Trophoblast cell (in vitro differentiated cells and primary cell): Measurements from ENCODE around the gene RNF19B.

Source experiments
- DNase-seq, 2 donors: peaks; one replicate each; pipeline ENCODE4 v3.0.0-alpha.2; 2016
- H2AFZ ChIP-seq: 2 replicates; pipeline ENCODE4 v1.6.1; 2013; ENCODE audit warnings: low read length, moderate library complexity, mild to moderate bottlenecking; ENCODE audit not compliant: insufficient read depth, poor library complexity
- H2AK5ac ChIP-seq: 2 replicates; pipeline ENCODE4 v1.6.1; 2013; ENCODE audit warnings: mild to moderate bottlenecking, low read length
- H2BK120ac ChIP-seq: 2 replicates; pipeline ENCODE4 v1.6.1; 2013; ENCODE audit warnings: low read length, mild to moderate bottlenecking, moderate library complexity; ENCODE audit not compliant: insufficient read depth, poor library complexity
- H2BK12ac ChIP-seq: 2 replicates; pipeline ENCODE4 v1.6.1; 2013; ENCODE audit warnings: mild to moderate bottlenecking, low read length, moderate library complexity
- H2BK5ac ChIP-seq: 2 replicates; pipeline ENCODE4 v1.6.1; 2013; ENCODE audit warnings: low read length, low read depth, moderate library complexity, mild to moderate bottlenecking; ENCODE audit not compliant: poor library complexity
- H3K14ac ChIP-seq: 2 replicates; pipeline ENCODE4 v1.6.1; 2013; ENCODE audit warnings: mild to moderate bottlenecking, low read length
- H3K18ac ChIP-seq: 2 replicates; pipeline ENCODE4 v1.6.1; 2013; ENCODE audit warnings: mild to moderate bottlenecking, low read length
- H3K23ac ChIP-seq: 2 replicates; pipeline ENCODE4 v1.6.1; 2013; ENCODE audit warnings: low read length
- H3K27ac ChIP-seq: 2 replicates; pipeline ENCODE4 v1.5.1; 2013; ENCODE audit warnings: low read depth, mild to moderate bottlenecking, inconsistent platforms, low read length, moderate library complexity
- H3K27me3 ChIP-seq: 2 replicates; pipeline ENCODE4 v1.6.1; 2013; ENCODE audit warnings: inconsistent platforms, mild to moderate bottlenecking, low read length, moderate library complexity; ENCODE audit not compliant: insufficient read depth
- H3K36me3 ChIP-seq, 2 experiments: 1 replicate in 1 of 2; 2 replicates in 1 of 2; pipeline ENCODE4 v1.6.1; 2013; ENCODE audit warnings: low read length in 2 of 2, mild to moderate bottlenecking in 2 of 2, moderate library complexity in 1 of 2; ENCODE audit not compliant: insufficient read depth in 2 of 2, control insufficient read depth in 1 of 2
- H3K4ac ChIP-seq: 2 replicates; pipeline ENCODE4 v1.6.1; 2013; ENCODE audit warnings: low read depth, mild to moderate bottlenecking, low read length, moderate library complexity
- H3K4me1 ChIP-seq, 2 experiments: 1 replicate in 1 of 2; 2 replicates in 1 of 2; pipeline ENCODE4 v1.6.1; 2013; ENCODE audit warnings: low read length in 2 of 2, mild to moderate bottlenecking in 2 of 2, moderate library complexity in 1 of 2; ENCODE audit not compliant: insufficient read depth in 2 of 2, control insufficient read depth in 1 of 2
- H3K4me2 ChIP-seq: 2 replicates; pipeline ENCODE4 v1.6.1; 2013; ENCODE audit warnings: inconsistent platforms, mild to moderate bottlenecking, low read length, moderate library complexity
- H3K4me3 ChIP-seq: 2 replicates; pipeline ENCODE4 v1.5.1; 2013; ENCODE audit warnings: mild to moderate bottlenecking, low read depth, low read length, inconsistent platforms
- H3K79me1 ChIP-seq: one replicate; pipeline ENCODE4 v1.6.1; 2013; ENCODE audit warnings: low read length
- H3K79me2 ChIP-seq: 2 replicates; pipeline ENCODE4 v1.6.1; 2013; ENCODE audit warnings: low read length, mild to moderate bottlenecking; ENCODE audit not compliant: control insufficient read depth, insufficient read depth, poor library complexity
- H3K9ac ChIP-seq: 2 replicates; pipeline ENCODE4 v1.6.1; 2013; ENCODE audit warnings: mild to moderate bottlenecking, low read length
- H3K9me3 ChIP-seq: 2 replicates; pipeline ENCODE4 v1.6.1; 2013; ENCODE audit warnings: low read depth, mild to moderate bottlenecking, control low read depth, inconsistent platforms, low read length; ENCODE audit not compliant: insufficient read depth
- H4K12ac ChIP-seq: 2 replicates; pipeline ENCODE4 v1.6.1; 2013; ENCODE audit warnings: low read depth, mild to moderate bottlenecking, low read length, moderate library complexity
- H4K8ac ChIP-seq: 2 replicates; pipeline ENCODE4 v1.6.1; 2013; ENCODE audit warnings: low read depth, mild to moderate bottlenecking, low read length, moderate library complexity
- H4K91ac ChIP-seq: one replicate; pipeline ENCODE4 v1.6.1; 2013; ENCODE audit warnings: low read depth, mild to moderate bottlenecking, low read length, moderate library complexity
- WGBS: extraction: QIAGEN DNeasy Blood & Tissue Kit; methylation state at CpG from one replicate; pipeline ENCODE4 v1.1.7; 2013; ENCODE audit warnings: missing lambda C conversion rate; ENCODE audit not compliant: insufficient read length, insufficient coverage; ENCODE audit errors: extremely low coverage; 5-methylcytosine and 5-hydroxymethylcytosine counted together

Gene RNF19B

DNA sequence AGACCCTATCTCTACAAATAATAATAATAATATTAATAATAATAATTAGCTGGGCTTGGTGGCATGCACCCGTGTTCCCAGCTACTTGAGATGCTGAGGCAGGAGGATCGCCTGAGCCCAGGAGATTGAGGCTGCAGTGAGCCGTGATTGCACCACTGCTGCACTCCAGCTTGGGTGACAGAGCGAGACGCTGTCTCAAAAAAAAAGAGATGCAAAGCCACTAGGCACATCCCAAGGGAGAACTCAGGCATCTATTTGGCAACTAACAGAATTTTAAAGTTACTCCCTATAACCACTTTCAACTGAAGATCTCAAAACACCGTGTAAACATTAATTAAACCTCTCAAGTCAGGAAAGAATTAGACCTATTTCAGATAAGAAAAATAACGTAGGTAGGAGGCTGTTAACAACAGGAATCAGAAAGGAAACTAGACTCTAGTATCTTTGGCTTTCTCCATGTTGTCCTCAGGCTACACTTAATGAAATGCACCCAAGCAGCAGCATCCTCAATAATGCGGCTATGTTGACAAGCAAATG is 3.7 kb downstream of the RNF19B start:
- Histone ChIP-seq H2BK12ac (no peak overlapping the region), H3K79me2 (peaks cover 8% of the 10 kb centered on the region), H3K4me1 (peaks cover 4 to 7% of the 10 kb centered on the region in 2 experiments), H3K18ac (no peak overlapping the region), H3K9ac (no peak overlapping the region), H3K36me3 (no peaks in the 10 kb centered on the region), H3K9me3 (peaks cover 2% of the 10 kb centered on the region), H2BK120ac (no peak overlapping the region), H4K12ac (no peak overlapping the region), H3K27ac (no peak overlapping the region), H4K91ac (no peak overlapping the region), H3K4me2 (no peak overlapping the region), H3K4ac (no peak overlapping the region), H2BK5ac (no peak overlapping the region), H4K8ac (no peak overlapping the region), H3K79me1 (peaks cover 8% of the 10 kb centered on the region), H2AFZ (no peak overlapping the region), H2AK5ac (no peak overlapping the region), H3K23ac (no peak overlapping the region), H3K27me3 (no peaks in the 10 kb centered on the region), H3K14ac (no peak overlapping the region), H3K4me3 (no peak overlapping the region)
- no CpG with 5 or more reads among the region's 8 CpGs for WGBS
- no peak for DNase-seq

DNA sequence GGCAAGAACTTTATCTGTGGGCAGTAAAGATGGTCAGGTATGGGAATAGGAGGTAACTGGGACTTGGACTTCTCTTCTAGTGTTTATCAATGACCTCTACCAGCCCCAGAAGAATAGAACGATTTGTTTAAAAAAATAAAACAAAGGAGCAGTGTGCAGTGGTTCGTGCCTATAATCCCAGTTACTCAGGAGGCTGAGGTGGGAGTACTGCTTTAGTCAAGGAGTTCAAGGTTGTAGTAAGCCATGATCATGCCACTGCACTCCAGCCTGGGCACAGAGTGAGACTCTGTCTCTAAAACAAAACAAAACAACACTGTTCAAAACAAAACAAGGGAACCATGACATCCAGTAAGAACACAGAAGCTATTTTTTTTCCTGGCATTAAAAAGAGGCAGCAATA is 4.3 kb downstream of the RNF19B start:
- peaks cover 8% of the 10 kb centered on the region for H3K79me1 ChIP-seq
- no peak overlapping the region for H2BK120ac ChIP-seq
- no peak overlapping the region for H4K8ac ChIP-seq
- no peaks in the 10 kb centered on the region for H3K27me3 ChIP-seq
- no peak overlapping the region for H2BK5ac ChIP-seq
- peaks cover 2% of the 10 kb centered on the region for H3K9me3 ChIP-seq
- no peak overlapping the region for H3K4me3 ChIP-seq
- peaks cover 4 to 7% of the 10 kb centered on the region in 2 experiments for H3K4me1 ChIP-seq
- H3K4me2 ChIP-seq = no peak overlapping the region
- no peak overlapping the region for H3K27ac ChIP-seq
- H3K23ac ChIP-seq = no peak overlapping the region
- no peak overlapping the region for H3K9ac ChIP-seq
- peak overlapping the region; percentile 37 for H3K4ac ChIP-seq
- no peak overlapping the region for H2AK5ac ChIP-seq
- H3K36me3 ChIP-seq = no peaks in the 10 kb centered on the region
- no peak overlapping the region for H4K91ac ChIP-seq
- no peak overlapping the region for H3K18ac ChIP-seq
- H2AFZ ChIP-seq = no peak overlapping the region
- no peak overlapping the region for H2BK12ac ChIP-seq
- no peak overlapping the region for H4K12ac ChIP-seq
- peaks cover 8% of the 10 kb centered on the region for H3K79me2 ChIP-seq
- H3K14ac ChIP-seq = no peak overlapping the region
- DNase-seq = no peak
- no CpG with 5 or more reads among the region's 2 CpGs for WGBS

DNA sequence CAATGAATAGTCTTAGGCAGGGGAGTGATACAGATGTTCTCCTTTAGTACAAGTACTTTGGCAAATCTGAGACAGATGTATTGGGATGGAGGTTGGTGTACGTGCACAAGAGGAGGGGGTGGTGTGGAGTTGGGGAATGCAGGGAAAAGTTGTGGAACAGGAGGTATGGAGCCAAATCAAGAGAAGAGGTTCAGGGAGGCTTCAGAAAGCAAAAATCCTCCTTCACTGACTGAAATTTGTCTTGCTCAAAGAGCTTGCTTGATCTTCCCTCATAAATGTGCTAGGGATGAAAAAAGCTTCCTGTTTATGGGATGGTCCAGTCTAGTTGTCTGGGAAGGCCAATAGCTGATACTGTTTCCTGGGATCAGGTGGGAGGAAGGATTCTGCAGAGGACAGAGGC is 5.8 kb downstream of the RNF19B start:
- H2BK12ac ChIP-seq = no peak overlapping the region
- H3K9ac ChIP-seq = no peak overlapping the region
- H2BK120ac ChIP-seq = no peak overlapping the region
- H2AK5ac ChIP-seq = no peak overlapping the region
- no peak overlapping the region for H4K12ac ChIP-seq
- H3K4me1 ChIP-seq = peaks cover 4 to 7% of the 10 kb centered on the region in 2 experiments
- H3K18ac ChIP-seq = no peak overlapping the region
- no peak overlapping the region for H3K4me3 ChIP-seq
- peaks cover under 1% of the 10 kb centered on the region for H3K79me1 ChIP-seq
- no peaks in the 10 kb centered on the region for H3K36me3 ChIP-seq
- peaks cover 2% of the 10 kb centered on the region for H3K79me2 ChIP-seq
- H3K27me3 ChIP-seq = no peaks in the 10 kb centered on the region
- H3K4me2 ChIP-seq = no peak overlapping the region
- no peak overlapping the region for H4K8ac ChIP-seq
- H3K23ac ChIP-seq = no peak overlapping the region
- H4K91ac ChIP-seq = no peak overlapping the region
- no peak overlapping the region for H2BK5ac ChIP-seq
- H3K27ac ChIP-seq = no peak overlapping the region
- no CpG with 5 or more reads among the region's 1 CpG for WGBS
- no peak overlapping the region for H2AFZ ChIP-seq
- no peak for DNase-seq
- no peak overlapping the region for H3K14ac ChIP-seq
- no peaks in the 10 kb centered on the region for H3K9me3 ChIP-seq
- H3K4ac ChIP-seq = peak overlapping the region; percentile 57

DNA sequence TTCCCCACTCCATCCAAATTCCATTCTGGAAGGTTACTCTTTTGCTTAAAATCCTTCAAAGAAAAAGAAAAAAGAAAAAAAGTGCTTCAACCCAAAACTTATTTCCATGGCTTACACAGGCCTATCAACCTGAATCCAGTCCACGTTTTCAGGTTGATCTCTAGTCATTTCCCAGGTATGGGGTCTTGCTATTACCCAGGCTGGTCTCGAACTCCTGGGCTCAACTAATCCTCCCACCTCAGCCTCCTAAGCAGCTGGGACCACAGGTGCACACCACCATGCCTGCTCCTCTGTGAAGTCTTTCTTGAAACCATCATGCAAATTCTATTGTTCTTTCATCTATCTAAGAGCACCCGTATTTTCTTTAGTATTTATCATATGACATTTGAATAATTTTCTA is 7.6 kb downstream of the RNF19B start:
- H3K18ac ChIP-seq = no peak overlapping the region
- no peaks in the 10 kb centered on the region for H3K36me3 ChIP-seq
- no peak overlapping the region for H3K14ac ChIP-seq
- H3K4me2 ChIP-seq = no peak overlapping the region
- no peak overlapping the region for H3K4ac ChIP-seq
- no peak for DNase-seq
- H2BK5ac ChIP-seq = no peak overlapping the region
- no peak overlapping the region for H3K4me3 ChIP-seq
- no peak overlapping the region for H2AK5ac ChIP-seq
- H3K23ac ChIP-seq = no peak overlapping the region
- no CpG with 5 or more reads among the region's 3 CpGs for WGBS
- H2AFZ ChIP-seq = no peak overlapping the region
- no peaks in the 10 kb centered on the region for H3K79me2 ChIP-seq
- no peak overlapping the region for H4K8ac ChIP-seq
- no peak overlapping the region for H4K91ac ChIP-seq
- H3K27ac ChIP-seq = no peak overlapping the region
- H4K12ac ChIP-seq = no peak overlapping the region
- no peak overlapping the region for H2BK12ac ChIP-seq
- H2BK120ac ChIP-seq = no peak overlapping the region
- no peaks in the 10 kb centered on the region for H3K4me1 ChIP-seq
- H3K27me3 ChIP-seq = no peaks in the 10 kb centered on the region
- no peaks in the 10 kb centered on the region for H3K9me3 ChIP-seq
- H3K9ac ChIP-seq = no peak overlapping the region
- no peaks in the 10 kb centered on the region for H3K79me1 ChIP-seq
